Stimulated activated naive CD4-positive, alpha-beta T cell (primary cell): ENCODE results near the gene SNCAIP.
"Not testable (repeated sequence)": the region's sequence is repeated elsewhere in the genome, so short reads cannot be mapped to it uniquely, and the experiment has no call there.

ENCODE experiments used
- DNase-seq, 6 experiments: peaks; one replicate each; lab custom pipeline; 2025; lab: John Stamatoyannopoulos, UW

Gene SNCAIP

DNA sequence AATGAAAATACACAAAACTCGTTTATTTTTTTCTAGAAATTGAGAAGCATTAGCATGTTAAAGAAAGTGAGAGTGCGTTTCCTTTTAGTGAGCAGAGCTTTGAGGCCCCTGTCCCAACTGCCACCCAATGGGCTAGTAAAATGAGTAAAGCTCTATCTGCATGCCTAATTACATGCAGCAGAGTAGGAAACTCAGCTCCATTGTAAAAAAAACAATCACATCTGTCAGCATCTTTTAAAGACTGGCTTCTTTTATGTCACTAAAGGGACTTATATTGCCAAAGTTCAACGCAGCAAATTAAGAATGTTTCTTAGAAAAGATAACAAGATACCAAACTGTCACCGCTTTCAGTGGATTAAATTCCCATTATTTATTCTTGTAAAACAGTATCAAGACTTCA, 154.0 kb downstream of the SNCAIP start:
- no peak for DNase-seq

DNA sequence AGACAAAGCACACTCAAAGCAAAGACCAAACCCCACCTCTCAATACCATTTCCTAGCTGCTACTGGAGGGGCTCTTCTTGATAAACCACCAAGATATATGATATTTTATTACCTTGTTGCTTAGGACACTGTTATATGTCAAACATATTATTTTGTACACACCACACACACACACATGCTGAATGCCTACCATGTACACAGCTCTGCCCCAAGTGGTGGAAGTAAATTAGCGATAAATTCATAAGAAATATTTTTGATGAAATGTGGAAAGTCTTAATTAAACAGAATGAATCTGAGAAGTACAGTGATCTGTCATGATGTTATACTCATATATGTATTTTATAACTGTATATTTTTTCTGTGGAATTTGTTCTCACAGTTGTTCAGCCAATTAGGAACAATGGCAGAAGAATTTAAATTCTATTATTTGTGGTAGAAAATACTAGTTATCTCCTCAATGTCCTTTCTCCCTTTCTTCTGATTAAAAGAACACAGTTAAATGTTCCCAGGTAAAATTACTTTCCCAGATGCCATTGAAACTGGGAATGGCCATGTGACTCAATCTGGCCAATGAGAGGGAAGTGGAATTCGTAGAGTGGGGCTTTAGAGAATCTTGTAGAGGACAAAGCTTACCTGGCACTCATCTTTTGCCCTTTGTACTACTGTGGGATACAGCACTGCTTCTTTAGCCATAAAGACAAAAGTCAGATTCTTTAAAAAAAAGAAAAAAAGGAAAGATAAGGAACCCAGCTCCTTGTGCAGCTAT, 156.5 kb downstream of the SNCAIP start:
- DNase-seq = no peak

DNA sequence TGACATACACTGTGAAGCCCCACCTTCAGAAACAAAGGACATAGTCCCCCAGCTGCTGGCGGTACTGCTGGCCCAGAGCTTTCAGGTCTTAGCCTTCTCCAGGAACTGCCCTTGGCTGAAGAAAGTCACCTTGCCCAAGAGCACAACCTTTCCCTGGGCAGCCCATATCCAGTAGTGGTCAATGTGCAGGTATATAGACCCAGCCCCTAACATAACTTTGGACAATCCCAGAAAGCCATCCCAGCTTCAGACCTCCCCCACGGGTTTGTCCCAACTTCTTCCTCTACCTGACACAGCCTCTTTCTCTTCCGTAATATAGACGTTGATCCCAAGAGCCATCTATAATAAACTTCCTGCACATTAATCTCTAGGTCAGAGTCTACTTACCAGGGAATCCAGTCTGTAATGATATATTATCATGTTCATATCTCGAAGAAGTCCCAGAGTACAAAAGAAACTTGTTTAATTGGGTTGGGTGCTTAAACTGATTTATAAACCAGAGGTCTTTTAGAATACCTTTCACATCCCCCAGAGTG, 157.4 kb downstream of the SNCAIP start:
- DNase-seq = no peak

DNA sequence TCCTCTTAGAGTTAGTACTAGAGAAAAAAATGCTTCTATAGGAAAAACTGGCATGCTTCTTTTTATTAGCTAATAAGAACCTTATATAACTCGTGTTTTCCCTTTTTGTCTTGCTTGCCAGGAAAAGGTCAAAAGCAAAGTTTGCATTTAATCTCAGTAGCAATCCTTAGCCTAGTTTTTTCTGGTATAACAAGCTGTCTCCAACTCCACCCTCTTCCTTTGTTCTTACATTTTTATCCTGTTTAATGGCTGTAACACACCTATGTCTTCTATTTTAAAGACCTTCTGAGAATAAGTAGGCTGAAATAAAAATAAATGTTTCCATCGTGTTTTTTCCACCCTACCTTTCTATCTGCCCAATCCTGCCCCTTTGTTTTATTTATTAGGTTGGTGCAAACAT, 158.3 kb downstream of the SNCAIP start:
- no peak for DNase-seq

DNA sequence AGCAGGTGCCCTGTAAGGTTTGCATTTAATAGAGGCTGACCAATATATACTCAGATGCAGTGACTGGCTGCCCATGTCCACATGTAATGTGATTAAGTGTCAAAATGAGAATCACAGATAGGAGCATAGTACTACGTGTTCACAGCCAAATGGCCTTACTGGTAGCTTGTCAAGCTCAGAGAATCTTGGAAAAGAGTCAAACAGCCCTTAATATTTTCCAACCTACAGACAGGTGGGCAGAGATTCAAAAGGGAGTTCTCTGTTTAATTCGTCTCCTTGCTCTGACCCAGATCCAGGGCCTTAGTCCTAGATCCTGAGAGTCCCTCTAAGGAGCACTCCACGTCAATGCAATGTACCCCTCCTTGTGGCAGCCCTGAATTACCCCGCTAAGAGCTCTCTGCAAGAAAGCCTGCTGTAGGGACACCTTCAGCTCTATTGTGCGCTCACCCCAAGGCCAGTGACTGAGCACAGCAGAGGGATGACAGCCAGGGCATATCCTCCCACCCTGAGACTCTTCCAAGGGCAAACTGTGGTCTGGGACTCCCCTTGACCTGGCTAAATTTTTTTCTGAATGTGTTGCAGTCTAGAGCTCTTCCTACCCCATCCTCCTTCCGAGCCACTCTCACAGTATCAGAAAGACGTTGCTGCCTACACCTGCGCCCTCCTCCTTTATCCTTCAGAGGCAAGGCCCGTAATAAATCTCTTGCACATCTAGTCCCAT, 159.2 kb downstream of the SNCAIP start:
- DNase-seq = no peak

DNA sequence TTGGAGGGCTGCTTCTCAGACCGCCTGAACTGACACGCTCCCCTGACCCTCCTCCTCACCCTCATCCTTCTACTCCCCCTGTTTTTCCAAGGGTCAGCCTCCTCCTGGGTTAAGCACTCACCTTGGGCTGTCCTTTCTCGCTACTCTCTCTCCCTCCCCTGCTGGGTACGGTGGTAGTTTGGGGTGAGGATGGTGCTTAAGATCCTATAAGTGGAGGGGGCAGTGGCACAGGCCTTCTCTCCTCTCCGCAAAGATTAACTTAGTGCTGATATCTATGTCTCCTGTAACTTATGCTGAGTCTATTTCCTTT, 159.7 kb downstream of the SNCAIP start:
- DNase-seq = no peak

GRCh38 chr5:122473138-122473843, 161.3 kb downstream of the SNCAIP start:
- no peak for DNase-seq

DNA sequence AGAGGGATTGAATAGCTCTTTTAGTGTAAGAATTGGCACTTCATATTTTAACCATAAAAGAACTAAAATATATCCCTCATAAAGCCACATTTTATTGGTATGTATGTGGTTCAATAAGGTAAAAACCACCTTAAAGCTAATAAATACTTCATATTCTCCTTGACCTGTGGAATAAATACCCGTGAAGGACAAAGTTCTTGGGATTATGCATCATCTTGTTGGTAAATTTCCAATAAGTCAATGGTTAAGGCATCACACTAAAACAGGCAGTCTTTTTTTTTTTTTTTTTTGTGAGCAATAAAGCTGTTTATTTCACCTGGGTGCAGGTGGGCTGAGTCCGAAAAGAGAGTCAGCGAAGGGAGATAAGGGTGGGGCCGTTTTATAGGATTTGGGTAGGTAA, 161.9 kb downstream of the SNCAIP start:
- DNase-seq = no peak

DNA sequence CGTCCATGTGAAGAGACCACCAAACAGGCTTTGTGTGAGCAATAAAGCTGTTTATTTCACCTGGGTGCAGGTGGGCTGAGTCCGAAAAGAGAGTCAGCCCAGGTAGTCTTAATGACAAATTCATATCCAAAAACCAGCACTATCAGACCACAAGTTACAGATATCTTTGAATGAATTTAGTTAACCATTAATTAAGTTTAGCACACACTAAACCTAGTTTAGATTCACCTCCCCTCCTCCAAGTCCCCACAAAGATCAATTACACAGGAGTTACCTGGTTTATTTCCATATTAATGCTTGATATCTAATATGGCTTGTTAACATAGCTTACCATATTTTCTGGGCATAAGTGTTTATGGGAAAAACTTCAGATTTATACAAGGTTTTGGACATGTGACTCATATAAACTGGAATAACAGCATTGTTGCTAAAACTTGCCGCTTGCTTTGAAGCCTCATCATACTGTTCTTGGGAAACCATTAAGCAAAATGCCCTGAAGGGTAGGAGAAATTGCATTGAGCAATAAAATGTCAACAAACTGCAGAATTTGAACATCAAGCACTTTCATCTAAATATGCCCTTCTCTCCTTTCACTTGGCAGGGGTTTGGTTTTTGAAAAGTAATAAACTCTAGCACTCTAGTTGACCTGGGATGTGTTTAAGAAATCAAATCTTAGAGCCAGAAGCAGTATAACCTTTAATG, 166.9 kb downstream of the SNCAIP start:
- DNase-seq = no peak

DNA sequence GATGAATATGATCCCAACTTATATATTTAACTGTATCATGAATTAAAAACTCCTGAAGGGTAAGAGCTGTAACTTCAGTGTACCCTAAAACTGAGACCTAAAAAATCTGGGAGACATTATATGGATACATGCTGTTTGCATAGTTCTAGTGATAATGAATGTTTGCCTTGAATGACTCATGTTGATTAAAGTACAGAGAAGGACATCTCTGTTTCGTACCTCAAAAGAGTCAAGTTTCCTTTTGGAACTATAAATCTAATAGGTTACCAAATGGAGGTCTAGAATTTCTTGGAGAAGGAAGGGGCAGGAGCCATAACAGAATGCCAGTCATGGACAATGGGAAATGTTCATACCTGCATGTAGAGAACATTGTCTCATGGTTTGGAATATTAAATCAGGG, 168.1 kb downstream of the SNCAIP start:
- DNase-seq = no peak

DNA sequence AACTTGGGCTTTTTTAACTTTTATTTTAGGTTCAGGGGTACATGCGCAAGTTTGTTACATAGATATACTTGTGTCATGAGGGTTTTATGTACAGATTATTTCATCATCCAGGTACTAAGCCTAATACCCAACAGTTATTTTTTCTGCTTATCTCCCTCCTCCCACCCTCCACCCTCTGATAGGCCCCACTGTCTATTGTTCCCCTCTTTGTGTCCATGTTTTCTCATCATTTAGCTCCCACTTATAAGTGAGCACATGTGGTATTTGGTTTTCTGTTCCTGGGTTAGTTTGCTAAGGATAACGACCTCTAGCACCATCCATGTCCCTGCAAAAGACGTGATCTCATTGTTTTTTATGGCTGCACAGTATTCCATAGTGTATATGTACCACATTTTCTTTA, 172.1 kb downstream of the SNCAIP start:
- DNase-seq = no peak

DNA sequence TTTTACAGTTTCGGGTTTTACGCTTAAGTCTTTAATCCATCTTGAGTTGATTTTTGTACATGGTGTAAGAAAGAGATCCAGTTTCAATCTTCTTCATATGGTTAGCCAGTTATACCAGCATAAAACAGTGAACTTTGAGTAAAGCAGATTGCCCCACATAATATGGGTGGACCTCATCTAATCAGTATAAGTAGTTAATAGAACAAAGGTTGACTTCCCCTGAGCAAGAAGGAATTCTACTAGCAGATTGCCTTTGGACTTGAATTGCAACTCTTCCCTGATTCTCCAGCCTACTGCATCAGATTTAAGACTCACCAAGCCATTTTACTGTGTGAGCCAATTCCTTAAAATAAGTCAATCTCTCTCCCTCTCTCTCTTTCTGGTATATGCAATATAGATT, 173.2 kb downstream of the SNCAIP start:
- DNase-seq = no peak

GRCh38 chr5:122486616-122487015, 174.6 kb downstream of the SNCAIP start:
- DNase-seq = not testable (repeated sequence)

DNA sequence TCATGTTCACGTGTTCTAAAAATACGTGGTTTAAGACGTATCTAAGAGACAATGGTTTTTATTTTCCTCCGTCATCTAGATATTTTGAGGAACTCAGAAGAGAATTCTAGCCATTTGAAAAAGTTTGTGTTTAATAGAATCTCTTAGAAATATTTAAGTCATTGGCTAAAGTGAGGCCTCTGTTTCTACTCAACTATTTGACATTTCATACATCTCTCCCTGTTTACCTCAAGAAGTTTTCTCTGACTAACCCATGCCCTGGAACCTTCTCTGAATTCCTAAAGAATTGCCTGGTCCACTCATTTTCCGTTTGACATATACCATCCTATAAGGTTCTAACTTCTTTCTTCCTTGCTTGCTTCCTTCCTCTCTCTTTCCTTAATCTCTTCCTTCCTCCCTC, 178.7 kb downstream of the SNCAIP start:
- DNase-seq = no peak

DNA sequence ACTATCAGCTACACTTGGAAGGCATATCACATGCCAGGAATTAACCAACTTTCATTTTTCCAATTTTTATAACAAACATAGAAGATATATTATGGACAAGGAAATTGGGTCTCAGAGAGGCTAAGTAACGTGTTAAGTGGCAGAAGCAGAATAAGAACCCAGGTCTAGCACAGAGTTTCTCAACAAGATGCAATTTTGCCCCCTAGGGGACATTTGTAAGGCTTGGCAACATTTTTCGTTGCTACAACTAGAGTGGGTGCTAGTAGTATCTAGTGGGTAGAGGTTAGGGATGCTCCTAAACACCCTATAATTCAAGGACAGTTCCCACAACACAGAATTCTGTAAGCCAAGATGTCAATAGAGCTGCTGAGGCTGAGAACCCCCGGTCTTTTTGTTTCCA, 180.6 kb downstream of the SNCAIP start:
- DNase-seq = no peak

DNA sequence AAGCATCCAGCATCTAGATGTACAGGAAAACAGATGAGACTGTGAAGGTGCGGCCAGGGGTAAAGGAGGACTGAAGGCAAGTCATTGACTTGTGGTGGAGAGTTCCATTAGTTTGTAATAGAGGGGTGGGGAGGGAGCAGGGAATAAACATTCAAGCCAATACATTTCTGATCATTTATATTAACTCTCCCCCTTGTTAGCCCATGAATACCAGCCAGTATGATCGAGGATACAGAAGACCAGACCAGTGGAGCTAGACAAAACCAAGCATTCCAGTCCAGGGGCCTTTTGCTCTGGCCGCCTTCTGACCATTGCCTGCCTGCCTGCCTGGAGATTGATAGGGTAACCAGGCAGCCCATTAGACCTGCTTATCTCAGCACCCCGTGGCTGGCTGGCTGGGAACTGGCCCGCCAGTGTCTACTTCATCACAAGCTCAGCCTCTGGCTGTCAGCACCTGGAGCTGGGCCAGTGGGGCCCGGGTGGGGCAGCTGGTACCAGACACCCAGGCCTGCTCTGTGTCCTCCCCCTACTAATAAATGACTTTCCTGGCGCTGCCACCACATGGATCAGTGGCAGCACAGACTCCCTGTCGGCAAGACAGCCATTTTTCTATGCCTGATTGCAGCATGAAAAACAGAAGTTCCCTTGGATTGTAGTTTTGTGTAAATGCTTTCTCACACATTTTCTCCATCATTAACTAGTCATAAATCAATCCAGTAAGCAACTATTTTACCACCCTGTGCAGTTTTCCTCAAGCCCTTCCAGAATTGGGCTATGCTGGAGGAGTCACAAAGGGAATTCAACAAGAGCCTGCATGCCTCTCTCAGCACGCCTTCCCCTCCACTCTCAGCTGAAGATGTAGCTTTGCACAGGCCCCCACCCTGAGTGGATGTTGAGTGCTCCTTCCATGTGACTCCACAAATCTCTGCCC, 181.3 kb downstream of the SNCAIP start:
- no peak for DNase-seq

- DNase-seq = no peak
These were observed 182.1 kb downstream of the SNCAIP start for GRCh38 chr5:122494109-122494508.

DNA sequence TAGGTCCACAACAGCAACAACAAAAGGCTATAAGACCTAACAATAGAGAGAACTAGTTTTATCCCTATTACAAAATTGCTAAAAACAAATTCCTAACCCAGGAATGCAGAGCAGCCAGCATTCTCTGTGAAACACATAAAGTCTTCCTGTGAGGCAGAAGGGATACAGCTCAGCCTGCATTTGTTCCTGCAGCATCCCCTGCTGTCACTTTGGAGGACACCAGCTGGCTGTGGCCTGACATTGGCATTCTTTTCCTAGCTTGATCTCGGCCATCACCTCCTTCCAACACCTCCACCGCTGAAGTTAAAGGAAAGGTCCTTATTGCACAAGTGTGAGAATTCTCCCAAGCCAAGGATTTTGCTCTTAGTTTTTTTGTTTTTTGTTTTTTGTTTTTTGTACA, 186.1 kb downstream of the SNCAIP start:
- no peak for DNase-seq

- DNase-seq = no peak
These were observed 187.5 kb downstream of the SNCAIP start for GRCh38 chr5:122499585-122499984.

DNA sequence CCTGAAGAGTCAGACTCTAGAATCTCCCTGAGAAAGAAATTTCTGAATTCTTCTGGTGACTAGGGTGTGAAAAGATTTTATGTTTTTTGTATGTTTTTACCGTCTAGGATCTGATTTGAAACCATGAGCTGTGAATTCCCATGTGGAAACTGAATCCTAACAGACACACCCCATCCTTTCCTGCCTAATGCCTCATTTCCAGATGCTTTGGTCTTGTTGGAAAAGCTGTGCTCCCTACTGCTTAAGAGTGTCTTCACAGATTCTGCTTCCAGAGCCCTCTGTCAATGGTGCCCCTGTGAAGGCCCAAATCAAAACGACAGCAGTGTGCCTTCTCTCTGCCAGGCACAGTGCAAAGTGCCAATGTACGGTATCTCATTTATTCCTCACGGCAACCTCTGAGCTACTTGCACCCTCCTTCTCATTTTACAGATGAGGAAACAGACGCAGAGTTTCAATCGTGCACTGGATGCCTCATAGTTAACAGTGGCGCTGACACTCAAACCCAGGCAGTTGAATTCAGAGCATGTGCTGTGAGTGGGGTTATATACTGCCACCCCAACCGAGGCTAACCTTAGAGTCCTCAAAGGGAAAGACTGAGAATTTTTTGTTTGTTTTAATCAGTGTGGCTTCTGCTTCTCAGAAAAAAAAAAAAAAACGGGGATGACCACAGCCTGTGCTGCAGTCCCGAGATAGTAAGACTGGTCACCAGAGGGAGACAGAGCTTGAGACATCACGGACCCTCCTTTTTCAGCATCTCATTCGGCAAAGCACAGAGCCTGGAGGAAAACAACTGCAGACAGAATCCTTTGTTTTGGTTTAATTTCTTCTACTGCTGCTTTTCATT, 188.4 kb downstream of the SNCAIP start:
- DNase-seq = no peak
